Measurements from ENCODE around the gene LRRC26. TPM values are rescaled to one million over a fixed set of nuclear protein-coding genes. Genes with fewer than 3 reads are reported as not detected.

The LRRC26 gene
- total RNA-seq, 1 experiment from 2014 or later = 0.52 TPM

DNA sequence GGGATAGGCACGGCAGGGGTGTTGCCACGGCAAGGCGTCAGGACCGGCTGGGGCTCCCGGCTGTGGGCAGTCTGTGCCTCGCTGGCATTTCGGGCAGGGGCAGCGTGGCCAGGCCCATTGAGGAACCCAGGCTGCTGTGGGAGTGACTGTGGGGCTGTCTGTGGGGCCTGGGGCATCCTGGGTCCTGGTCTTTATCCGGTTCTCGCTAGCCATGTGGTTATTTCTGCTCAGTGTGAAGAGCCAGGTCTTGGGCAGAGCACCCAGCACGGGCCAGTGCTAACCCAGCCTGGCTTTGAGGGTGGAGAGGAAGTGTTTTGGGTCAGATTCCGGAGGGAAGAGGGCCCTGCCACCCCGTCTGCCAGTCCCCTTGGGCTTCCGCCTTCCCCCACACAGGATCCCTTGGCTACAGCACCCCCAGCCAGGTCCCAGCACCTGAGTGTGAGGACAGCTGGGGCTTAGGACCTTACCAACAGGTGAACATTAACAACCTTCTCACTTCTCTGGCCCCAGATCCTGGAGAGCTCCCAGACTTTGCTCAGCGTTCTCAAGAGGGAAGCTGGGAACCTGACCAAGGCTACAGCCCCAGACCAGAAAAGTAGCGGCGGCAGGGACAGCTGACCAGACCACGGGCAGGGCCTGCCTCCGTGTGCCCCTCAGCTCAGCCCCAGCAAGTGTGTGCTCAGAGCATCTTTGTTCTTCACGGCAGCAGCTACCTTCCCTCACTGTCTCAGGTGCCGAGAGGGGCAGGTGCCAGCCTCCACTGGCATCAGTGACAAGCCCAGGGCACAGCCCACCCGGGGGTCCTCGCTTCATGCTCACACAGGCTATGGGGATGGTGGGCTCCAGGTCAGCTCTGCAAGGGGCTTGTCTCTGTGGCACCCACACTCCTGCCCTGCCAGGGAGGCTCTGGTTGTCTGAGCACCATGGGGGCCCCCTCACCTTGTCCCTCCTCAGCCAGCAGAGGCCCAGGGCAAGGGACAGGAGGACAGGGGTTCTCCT, 19.7 kb upstream of the LRRC26 start:
- TSS peak; percentile 81 for BruUV-seq (replicated peaks)
- H3K4me3 Mint-ChIP-seq (ENCODE audit: low read depth, unreplicated experiment) = peak overlapping the region; percentile 98
- H3K27ac Mint-ChIP-seq (ENCODE audit: unreplicated experiment) = peak overlapping the region; percentile 91
- H3K9me3 Mint-ChIP-seq (ENCODE audit: low read depth, unreplicated experiment) = no peaks in the 10 kb centered on the region
- TF ChIP-seq, protein P1, sequence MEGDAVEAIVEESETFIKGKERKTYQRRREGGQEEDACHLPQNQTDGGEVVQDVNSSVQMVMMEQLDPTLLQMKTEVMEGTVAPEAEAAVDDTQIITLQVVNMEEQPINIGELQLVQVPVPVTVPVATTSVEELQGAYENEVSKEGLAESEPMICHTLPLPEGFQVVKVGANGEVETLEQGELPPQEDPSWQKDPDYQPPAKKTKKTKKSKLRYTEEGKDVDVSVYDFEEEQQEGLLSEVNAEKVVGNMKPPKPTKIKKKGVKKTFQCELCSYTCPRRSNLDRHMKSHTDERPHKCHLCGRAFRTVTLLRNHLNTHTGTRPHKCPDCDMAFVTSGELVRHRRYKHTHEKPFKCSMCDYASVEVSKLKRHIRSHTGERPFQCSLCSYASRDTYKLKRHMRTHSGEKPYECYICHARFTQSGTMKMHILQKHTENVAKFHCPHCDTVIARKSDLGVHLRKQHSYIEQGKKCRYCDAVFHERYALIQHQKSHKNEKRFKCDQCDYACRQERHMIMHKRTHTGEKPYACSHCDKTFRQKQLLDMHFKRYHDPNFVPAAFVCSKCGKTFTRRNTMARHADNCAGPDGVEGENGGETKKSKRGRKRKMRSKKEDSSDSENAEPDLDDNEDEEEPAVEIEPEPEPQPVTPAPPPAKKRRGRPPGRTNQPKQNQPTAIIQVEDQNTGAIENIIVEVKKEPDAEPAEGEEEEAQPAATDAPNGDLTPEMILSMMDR (IDR thresholded peaks at IDR 0.05; ENCODE audit: unreplicated experiment) = no peak
- H3K36me3 Mint-ChIP-seq (ENCODE audit: insufficient read depth, unreplicated experiment) = peaks cover 46% of the 10 kb centered on the region
- no peak for DNase-seq
- H3K4me1 Mint-ChIP-seq (ENCODE audit: low read depth, unreplicated experiment) = peaks cover 10% of the 10 kb centered on the region
- CTCF ChIA-PET = interaction anchor here (0.6 to 1.9 kb wide), 7 partner anchors 9 to 105 kb away, joined by 3 to 11 read pairs (median 5); partner anchors contain the start of gene RNF224
- no peaks in the 10 kb centered on the region for H3K27me3 Mint-ChIP-seq (ENCODE audit: unreplicated experiment)
- intact Hi-C loops (cut with micrococcal nuclease; ENCODE audit: unreplicated experiment) = no loop called here

- H3K4me1 Mint-ChIP-seq (ENCODE audit: low read depth, unreplicated experiment) = peaks cover 10% of the 10 kb centered on the region
- TF ChIP-seq, protein P1 (IDR thresholded peaks at IDR 0.05; ENCODE audit: unreplicated experiment) = no peak
- DNase-seq = peak; percentile 92
- CTCF ChIA-PET = interaction anchor here (0.5 to 1.9 kb wide), 8 partner anchors 10 to 122 kb away, joined by 3 to 11 read pairs (median 5); partner anchors contain the start of gene RNF224
- BruUV-seq (replicated peaks) = no TSS peak
- H3K4me3 Mint-ChIP-seq (ENCODE audit: low read depth, unreplicated experiment) = peak within 1 kb of the TSS; percentile 98
- peak within 1 kb of the TSS; percentile 91 for H3K27ac Mint-ChIP-seq (ENCODE audit: unreplicated experiment)
- intact Hi-C loops (cut with micrococcal nuclease; ENCODE audit: unreplicated experiment) = no loop called here
- no peaks in the 10 kb centered on the region for H3K27me3 Mint-ChIP-seq (ENCODE audit: unreplicated experiment)
- H3K9me3 Mint-ChIP-seq (ENCODE audit: low read depth, unreplicated experiment) = no peaks in the 10 kb centered on the region
- peaks cover 54% of the 10 kb centered on the region for H3K36me3 Mint-ChIP-seq (ENCODE audit: insufficient read depth, unreplicated experiment)
Measured at GRCh38 chr9:137188490-137189296, 18.8 kb upstream of the LRRC26 start, which contains the start of the genes ANAPC2 and SSNA1. Gene ANAPC2 (minus strand): TSS chr9:137188560. CDS start chr9:137188532, 28 bp downstream. Gene SSNA1 (plus strand): TSS chr9:137188676. CDS start chr9:137188727, 51 bp downstream.

DNA sequence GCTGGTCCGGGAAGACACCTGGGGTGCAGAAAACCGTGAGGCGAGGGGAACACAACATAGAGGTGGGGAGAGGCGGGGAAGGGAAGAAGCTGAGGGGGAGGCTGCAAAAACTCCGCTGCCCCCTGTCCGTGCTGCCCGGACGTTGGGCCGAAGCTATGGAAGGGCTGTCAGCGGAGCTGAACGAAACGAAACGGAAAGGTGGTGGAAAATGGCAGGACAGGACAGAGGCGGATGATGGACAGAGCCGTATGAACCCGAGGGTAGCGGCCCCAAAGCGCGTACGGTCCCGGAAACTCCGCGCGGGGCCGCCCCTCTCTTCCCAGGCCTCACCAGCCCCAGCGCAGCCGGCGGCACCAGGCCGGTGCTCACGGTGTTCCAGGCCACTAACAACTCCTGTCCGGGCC, 18.2 kb upstream of the LRRC26 start:
- no peaks in the 10 kb centered on the region for H3K9me3 Mint-ChIP-seq (ENCODE audit: low read depth, unreplicated experiment)
- H3K4me3 Mint-ChIP-seq (ENCODE audit: low read depth, unreplicated experiment) = peak overlapping the region; percentile 98
- H3K27me3 Mint-ChIP-seq (ENCODE audit: unreplicated experiment) = no peaks in the 10 kb centered on the region
- peaks cover 49% of the 10 kb centered on the region for H3K36me3 Mint-ChIP-seq (ENCODE audit: insufficient read depth, unreplicated experiment)
- peak overlapping the region; percentile 91 for H3K27ac Mint-ChIP-seq (ENCODE audit: unreplicated experiment)
- DNase-seq = no peak
- intact Hi-C loops (cut with micrococcal nuclease; ENCODE audit: unreplicated experiment) = no loop called here
- CTCF ChIA-PET = interaction anchor here (1.3 to 1.5 kb wide), 2 partner anchors 39 to 48 kb away, joined by 5 to 11 read pairs; partner anchors contain the start of gene RNF224
- BruUV-seq (replicated peaks) = no TSS peak
- TF ChIP-seq, protein P1 (IDR thresholded peaks at IDR 0.05; ENCODE audit: unreplicated experiment) = no peak
- peaks cover 10% of the 10 kb centered on the region for H3K4me1 Mint-ChIP-seq (ENCODE audit: low read depth, unreplicated experiment)

DNA sequence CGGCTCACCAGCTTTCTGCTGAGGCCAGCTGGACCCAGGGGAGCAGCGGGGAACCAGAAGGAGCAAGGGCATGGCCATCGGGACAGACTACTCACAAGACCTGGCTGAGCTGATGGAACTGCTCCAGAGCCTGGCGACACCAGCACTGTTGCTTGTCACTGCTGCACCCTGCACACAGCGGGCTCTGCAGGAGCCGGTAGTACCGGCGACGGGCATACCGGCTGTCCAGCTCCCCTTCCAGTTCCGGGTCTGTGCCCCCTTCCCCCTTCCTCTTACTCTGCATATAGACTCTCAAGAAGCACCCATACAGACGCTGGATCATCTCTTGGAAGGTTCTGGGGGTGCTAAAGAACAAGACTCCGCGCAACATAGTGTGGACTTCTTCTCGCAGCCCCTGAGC, 17.5 kb upstream of the LRRC26 start:
- Mint-ChIP-seq H3K4me3 (ENCODE audit: low read depth, unreplicated experiment) (peak overlapping the region; percentile 98), H3K27me3 (ENCODE audit: unreplicated experiment) (no peaks in the 10 kb centered on the region), H3K9me3 (ENCODE audit: low read depth, unreplicated experiment) (no peaks in the 10 kb centered on the region), H3K4me1 (ENCODE audit: low read depth, unreplicated experiment) (peaks cover 10% of the 10 kb centered on the region), H3K27ac (ENCODE audit: unreplicated experiment) (no peak overlapping the region), H3K36me3 (ENCODE audit: insufficient read depth, unreplicated experiment) (peaks cover 49% of the 10 kb centered on the region)
- intact Hi-C loops (cut with micrococcal nuclease; ENCODE audit: unreplicated experiment) = no loop called here
- CTCF ChIA-PET = no interaction called here
- TF ChIP-seq, protein P1 (IDR thresholded peaks at IDR 0.05; ENCODE audit: unreplicated experiment) = no peak
- BruUV-seq (replicated peaks) = no TSS peak
- no peak for DNase-seq
